Measurements from ENCODE around the gene APOL6. TPM values are rescaled to one million over a fixed set of nuclear protein-coding genes. Genes with fewer than 3 reads are reported as not detected.
"Not testable (repeated sequence)": the region's sequence is repeated elsewhere in the genome, so short reads cannot be mapped to it uniquely, and the experiment has no call there.

The APOL6 gene
- total RNA-seq, 4 donors from 2014 or later: 3.1 to 8.3 (median 5.1) TPM

DNA sequence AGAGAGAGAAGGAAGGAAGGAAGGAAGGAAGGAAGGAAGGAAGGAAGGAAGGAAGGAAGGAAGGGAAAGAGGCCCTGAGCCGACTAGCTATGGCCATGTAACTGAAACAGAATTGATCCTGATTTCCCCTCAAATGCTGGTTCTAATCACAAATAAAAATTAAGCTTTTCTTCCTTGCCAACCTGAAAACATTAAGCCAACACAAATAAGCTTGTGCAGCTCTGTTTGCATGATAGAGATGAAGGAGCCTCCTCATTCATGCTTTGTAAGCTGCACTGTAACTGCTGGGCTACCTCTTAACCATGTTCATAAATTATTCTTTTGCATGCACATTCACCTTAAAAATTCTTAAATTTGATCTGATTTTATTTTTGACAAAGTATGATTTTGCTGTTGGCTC, 41.8 kb downstream of the APOL6 start:
- Histone ChIP-seq H3K27me3 (no peaks in the 10 kb centered on the region), H3K36me3 (no peaks in the 10 kb centered on the region), H3K27ac (no peak overlapping the region), H3K4me1 (no peaks in the 10 kb centered on the region), H3K9me3 (no peaks in the 10 kb centered on the region), H3K4me3 (no peak overlapping the region)
- 80% methylated on average over 1 of the region's 1 CpG for WGBS
- no peak for TF ChIP-seq CTCF (IDR thresholded peaks at IDR 0.05)
- no peak for TF ChIP-seq EP300 (IDR thresholded peaks at IDR 0.05)
- TF ChIP-seq POLR2AphosphoS5 (IDR thresholded peaks at IDR 0.05): no peak
- TF ChIP-seq POLR2A (IDR thresholded peaks at IDR 0.05): no peak
- DNase-seq (ENCODE audit: low spot score in 2 of 2): no peak

GRCh38 chr22:35695202-35695601, 47.0 kb downstream of the APOL6 start:
- no peak overlapping the region for H3K27ac ChIP-seq
- H3K27me3 ChIP-seq: no peaks in the 10 kb centered on the region
- no peak for DNase-seq (ENCODE audit: low spot score in 2 of 2)
- no peaks in the 10 kb centered on the region for H3K9me3 ChIP-seq
- WGBS: 88% methylated on average over 13 of the region's 13 CpGs
- H3K4me1 ChIP-seq: no peaks in the 10 kb centered on the region
- no peaks in the 10 kb centered on the region for H3K36me3 ChIP-seq
- H3K4me3 ChIP-seq: no peak overlapping the region
- TF ChIP-seq POLR2A (IDR thresholded peaks at IDR 0.05) (no peak), CTCF (IDR thresholded peaks at IDR 0.05) (no peak), EP300 (IDR thresholded peaks at IDR 0.05) (no peak), POLR2AphosphoS5 (IDR thresholded peaks at IDR 0.05) (no peak)

GRCh38 chr22:35697142-35697541, 48.9 kb downstream of the APOL6 start:
- 85% methylated on average over 12 of the region's 14 CpGs for WGBS
- no peak for TF ChIP-seq CTCF (IDR thresholded peaks at IDR 0.05)
- no peak for TF ChIP-seq POLR2A (IDR thresholded peaks at IDR 0.05)
- TF ChIP-seq POLR2AphosphoS5 (IDR thresholded peaks at IDR 0.05): no peak
- no peak for TF ChIP-seq EP300 (IDR thresholded peaks at IDR 0.05)

DNA sequence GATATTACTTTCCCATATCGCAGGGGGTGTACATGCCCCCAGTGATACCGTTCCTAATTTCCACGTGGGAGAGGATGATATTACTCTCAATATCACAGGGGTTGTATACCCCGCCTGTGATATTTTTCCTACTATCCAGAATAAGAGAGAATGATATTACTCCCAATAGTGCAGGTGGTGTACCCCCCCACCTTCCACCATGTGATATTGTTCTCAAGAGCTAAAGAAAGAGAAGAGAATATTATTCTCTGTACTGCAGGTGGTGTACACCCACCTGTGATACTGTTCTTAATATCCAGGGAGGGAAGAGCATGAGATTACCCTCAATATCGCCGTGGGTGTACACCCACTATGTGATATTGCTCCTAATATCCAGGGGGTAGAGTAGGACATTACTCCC, 51.6 kb downstream of the APOL6 start:
- H3K36me3 ChIP-seq; H3K4me1 ChIP-seq; H3K27ac ChIP-seq; H3K9me3 ChIP-seq; H3K27me3 ChIP-seq; DNase-seq (ENCODE audit: low spot score in 2 of 2); H3K4me3 ChIP-seq: not testable (repeated sequence)
- 81% methylated on average over 4 of the region's 6 CpGs for WGBS

More at GRCh38 chr22:35697142-35697541, 48.9 kb downstream of the APOL6 start:
- Histone ChIP-seq H3K4me3 (no peak overlapping the region), H3K36me3 (no peaks in the 10 kb centered on the region), H3K4me1 (no peaks in the 10 kb centered on the region), H3K9me3 (no peaks in the 10 kb centered on the region), H3K27me3 (no peaks in the 10 kb centered on the region), H3K27ac (no peak overlapping the region)
- DNase-seq (ENCODE audit: low spot score in 2 of 2): no peak

- no peaks in the 10 kb centered on the region for H3K4me1 ChIP-seq
- DNase-seq (ENCODE audit: low spot score in 2 of 2): no peak
- no peaks in the 10 kb centered on the region for H3K9me3 ChIP-seq
- H3K4me3 ChIP-seq: no peak overlapping the region
- H3K27ac ChIP-seq: no peak overlapping the region
- WGBS: 84% methylated on average over 7 of the region's 7 CpGs
- no peak for TF ChIP-seq POLR2A (IDR thresholded peaks at IDR 0.05)
- TF ChIP-seq EP300 (IDR thresholded peaks at IDR 0.05): no peak
- TF ChIP-seq CTCF (IDR thresholded peaks at IDR 0.05): no peak
- no peak for TF ChIP-seq POLR2AphosphoS5 (IDR thresholded peaks at IDR 0.05)
- H3K36me3 ChIP-seq: no peaks in the 10 kb centered on the region
- H3K27me3 ChIP-seq: no peaks in the 10 kb centered on the region
Measured at GRCh38 chr22:35703861-35704584, 55.8 kb downstream of the APOL6 start.

DNA sequence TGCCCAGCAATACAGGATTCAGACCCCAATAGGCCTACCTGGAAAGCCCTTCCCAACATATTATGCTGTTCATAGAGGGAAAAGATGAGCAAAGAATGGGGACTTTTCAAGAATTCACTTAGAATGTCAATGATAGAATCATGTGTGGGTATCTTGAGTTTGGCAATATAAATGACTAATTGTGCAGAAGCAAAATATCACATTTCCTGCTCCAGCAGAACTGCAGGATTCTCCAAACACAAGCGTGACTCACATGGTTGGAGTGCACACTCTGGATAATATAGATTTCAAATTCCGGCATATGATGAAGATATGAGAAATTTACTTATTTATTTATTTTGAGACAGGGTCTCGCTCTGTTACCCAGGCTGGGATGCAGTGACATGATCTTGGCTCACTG, 56.9 kb downstream of the APOL6 start:
- 97% methylated on average over 3 of the region's 3 CpGs for WGBS
- no peak for TF ChIP-seq POLR2AphosphoS5 (IDR thresholded peaks at IDR 0.05)
- no peak for TF ChIP-seq POLR2A (IDR thresholded peaks at IDR 0.05)
- TF ChIP-seq EP300 (IDR thresholded peaks at IDR 0.05): no peak
- TF ChIP-seq CTCF (IDR thresholded peaks at IDR 0.05): no peak
- no peaks in the 10 kb centered on the region for H3K27me3 ChIP-seq
- no peak overlapping the region for H3K27ac ChIP-seq
- no peaks in the 10 kb centered on the region for H3K4me1 ChIP-seq
- H3K36me3 ChIP-seq: no peaks in the 10 kb centered on the region
- H3K4me3 ChIP-seq: no peak overlapping the region
- no peak for DNase-seq (ENCODE audit: low spot score in 2 of 2)
- H3K9me3 ChIP-seq: no peaks in the 10 kb centered on the region

Measured in suprapubic skin (tissue), 4 donors.